ENCODE data around the gene SPATA17.

- no peak for TF ChIP-seq POLR2A (IDR thresholded peaks at IDR 0.05; ENCODE audit: low read depth, low read length)
- TF ChIP-seq SPI1 (IDR thresholded peaks at IDR 0.05; ENCODE audit: low read depth, low read length) = no peak
Observed at GRCh38 chr1:217687511-217687910, 56.4 kb downstream of the SPATA17 start.

All from GM12891 (cell line).